ENCODE data around the gene SBSN. TPM values are rescaled to one million over a fixed set of nuclear protein-coding genes. Genes with fewer than 3 reads are reported as not detected.

Gene SBSN
- total RNA-seq, 4 donors from 2014 or later, result 1.0 to 13.4 (median 1.2) TPM; not detected in 1

GRCh38 chr19:35555301-35556005 lies 27.3 kb upstream of the SBSN start:
- Histone ChIP-seq H3K27ac (no peak overlapping the region), H3K27me3 (peaks cover 38% of the 10 kb centered on the region), H3K4me1 (peaks cover 0 to 16% (median 7%) of the 10 kb centered on the region in 3 donors), H3K4me3 (no peak overlapping the region), H3K36me3 (no peaks in the 10 kb centered on the region), H3K9me3 (peaks cover 0 to 8% (median 0%) of the 10 kb centered on the region in 3 donors)
- no peak for TF ChIP-seq POLR2A (IDR thresholded peaks at IDR 0.05)
- no peak for TF ChIP-seq CTCF (IDR thresholded peaks at IDR 0.05)
- no peak for TF ChIP-seq EP300 (IDR thresholded peaks at IDR 0.05)
- no peak for TF ChIP-seq POLR2AphosphoS5 (IDR thresholded peaks at IDR 0.05)
- 32 to 50% methylated on average over 2 to 7 of the region's 30 CpGs for WGBS, 2 donors (ENCODE audit: low coverage in 1 of 2)
- no peak for ATAC-seq

DNA sequence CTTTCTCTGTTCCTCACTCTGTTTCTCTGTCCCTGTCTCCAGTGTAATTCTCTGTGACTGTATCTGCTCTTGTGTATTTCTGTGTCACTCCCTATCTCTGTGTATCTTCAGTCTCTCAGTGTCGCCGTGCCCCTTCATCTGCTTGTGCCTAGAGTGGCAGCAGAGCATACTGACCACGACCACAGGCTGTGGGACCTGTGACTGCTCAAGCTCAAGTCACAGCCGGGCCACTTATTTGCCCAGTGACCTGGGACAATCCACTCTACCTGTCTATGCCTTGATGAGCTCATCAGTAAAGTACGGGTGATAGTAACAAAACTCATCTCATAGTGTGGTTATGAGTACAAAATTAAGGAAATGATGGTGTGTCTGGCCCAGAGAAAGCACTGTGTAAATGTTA lies 26.0 kb upstream of the SBSN start:
- Histone ChIP-seq H3K27me3 (peaks cover 24% of the 10 kb centered on the region), H3K4me3 (no peak overlapping the region), H3K36me3 (no peaks in the 10 kb centered on the region), H3K27ac (no peak overlapping the region), H3K9me3 (peaks cover 0 to 8% (median 0%) of the 10 kb centered on the region in 3 donors), H3K4me1 (peaks cover 0 to 19% (median 7%) of the 10 kb centered on the region in 3 donors)
- no peak for TF ChIP-seq POLR2AphosphoS5 (IDR thresholded peaks at IDR 0.05)
- WGBS, 2 donors (ENCODE audit: low coverage in 1 of 2), result 57 to 67% methylated on average over 1 to 5 of the region's 5 CpGs
- ATAC-seq, result no peak

DNA sequence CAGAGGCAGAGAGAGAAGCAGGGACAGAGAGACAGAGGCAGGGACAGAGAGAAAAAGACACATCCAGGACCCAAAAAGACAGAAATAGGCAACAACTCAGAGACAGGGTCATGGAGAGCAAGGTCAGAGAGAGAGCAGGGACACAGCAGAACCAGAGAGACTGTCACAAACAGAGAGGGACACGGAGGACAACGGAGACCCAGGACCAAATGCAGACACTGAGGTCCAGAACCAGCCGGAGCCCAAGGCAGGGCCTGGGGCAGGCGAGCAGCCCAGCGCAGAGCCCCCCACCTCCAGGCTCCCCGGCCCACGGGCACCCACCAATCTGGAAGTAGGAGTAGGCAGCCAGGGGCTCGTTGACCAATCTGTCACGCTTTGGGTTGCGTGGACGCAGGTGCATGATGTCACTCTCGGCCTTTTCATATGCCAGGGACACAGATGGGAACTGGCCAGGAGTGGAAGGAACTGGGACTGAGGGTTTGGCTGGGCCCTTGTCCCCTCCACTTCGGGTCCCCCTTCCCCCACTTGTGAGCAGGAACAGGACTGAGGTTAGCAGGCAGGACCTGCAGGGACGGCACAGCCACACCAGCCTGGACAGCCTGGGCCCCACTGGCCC lies 25.4 kb upstream of the SBSN start:
- Histone ChIP-seq H3K27ac (no peak overlapping the region), H3K4me1 (peaks cover 0 to 20% (median 6%) of the 10 kb centered on the region in 3 donors), H3K36me3 (no peaks in the 10 kb centered on the region), H3K4me3 (no peak overlapping the region), H3K27me3 (peaks cover 18% of the 10 kb centered on the region), H3K9me3 (peaks cover 0 to 6% (median 0%) of the 10 kb centered on the region in 3 donors)
- 55 to 59% methylated on average over 3 to 8 of the region's 14 CpGs for WGBS, 2 donors (ENCODE audit: low coverage in 1 of 2)
- ATAC-seq, result no peak
- no peak for TF ChIP-seq CTCF (IDR thresholded peaks at IDR 0.05)
- no peak for TF ChIP-seq EP300 (IDR thresholded peaks at IDR 0.05)
- no peak for TF ChIP-seq POLR2A (IDR thresholded peaks at IDR 0.05)
- no peak for TF ChIP-seq POLR2AphosphoS5 (IDR thresholded peaks at IDR 0.05)

- WGBS, 2 donors (ENCODE audit: low coverage in 1 of 2), result 44 to 70% methylated on average over 5 to 7 of the region's 13 CpGs
These were observed 24.6 kb upstream of the SBSN start for GRCh38 chr19:35552534-35553384.

More at GRCh38 chr19:35552534-35553384, 24.6 kb upstream of the SBSN start:
- no peak overlapping the region for H3K27ac ChIP-seq
- ATAC-seq, result no peak
- H3K9me3 ChIP-seq, result no peaks in the 10 kb centered on the region
- H3K36me3 ChIP-seq, result peaks cover 0 to 4% of the 10 kb centered on the region in 2 donors
- TF ChIP-seq POLR2AphosphoS5 (IDR thresholded peaks at IDR 0.05) (no peak), CTCF (IDR thresholded peaks at IDR 0.05) (no peak), POLR2A (IDR thresholded peaks at IDR 0.05) (no peak), EP300 (IDR thresholded peaks at IDR 0.05) (no peak)
- peaks cover 0 to 17% (median 0%) of the 10 kb centered on the region in 3 donors for H3K4me1 ChIP-seq
- H3K4me3 ChIP-seq, result no peak overlapping the region
- peaks cover 11% of the 10 kb centered on the region for H3K27me3 ChIP-seq

Data from gastroesophageal sphincter (tissue), 4 donors.